Stomach smooth muscle (tissue), 2 donors: ENCODE measurements around the gene BCL2.
A peak's percentile ranks its signal among the peaks of the same experiment; 100 is the strongest.

Experiments
- H3K27ac ChIP-seq: one replicate; pipeline ENCODE4 v1.7.0; 2013; ENCODE audit warnings: mild to moderate bottlenecking, low read length, inconsistent platforms
- H3K27me3 ChIP-seq, 2 donors: one replicate each; pipeline ENCODE4 v1.7.0; 2013; ENCODE audit warnings: low read length in 2 of 2; ENCODE audit not compliant: insufficient read depth in 2 of 2, control insufficient read depth in 1 of 2
- H3K36me3 ChIP-seq, 2 donors: one replicate each; pipeline ENCODE4 v1.7.0; 2013; ENCODE audit warnings: low read length in 2 of 2; ENCODE audit not compliant: control insufficient read depth in 2 of 2, insufficient read depth in 2 of 2
- H3K4me1 ChIP-seq: one replicate; pipeline ENCODE4 v1.7.0; 2013; ENCODE audit warnings: low read length; ENCODE audit not compliant: control insufficient read depth, insufficient read depth
- H3K4me3 ChIP-seq, 2 donors: one replicate each; pipeline ENCODE4 v1.7.0; 2013; ENCODE audit warnings: low read length in 2 of 2
- H3K9ac ChIP-seq, 2 donors: one replicate each; pipeline ENCODE4 v1.7.0; 2013; ENCODE audit warnings: low read length in 2 of 2, mild to moderate bottlenecking in 1 of 2
- H3K9me3 ChIP-seq, 2 donors: one replicate each; pipeline ENCODE4 v1.7.0; 2013; ENCODE audit warnings: low read length in 2 of 2; ENCODE audit not compliant: control insufficient read depth in 2 of 2
- donor health status: healthy.
- donor health status: Pancreatic carcinoma.

BCL2 gene

GRCh38 chr18:63307551-63308200 is 11.9 kb downstream of the BCL2 start:
- Histone ChIP-seq H3K4me1 (peaks cover 3% of the 10 kb centered on the region), H3K9ac (no peak overlapping the region), H3K4me3 (no peak overlapping the region), H3K9me3 (no peaks in the 10 kb centered on the region), H3K36me3 (no peaks in the 10 kb centered on the region), H3K27ac (no peak overlapping the region), H3K27me3 (no peaks in the 10 kb centered on the region)

- Histone ChIP-seq H3K4me3 (no peak overlapping the region), H3K9ac (no peak overlapping the region), H3K9me3 (no peaks in the 10 kb centered on the region), H3K4me1 (peaks cover 3% of the 10 kb centered on the region), H3K36me3 (no peaks in the 10 kb centered on the region), H3K27ac (no peak overlapping the region), H3K27me3 (no peaks in the 10 kb centered on the region)
Observed at GRCh38 chr18:63306819-63307550, 12.6 kb downstream of the BCL2 start.

GRCh38 chr18:63306249-63306648 is 13.3 kb downstream of the BCL2 start:
- Histone ChIP-seq H3K27ac (no peak overlapping the region), H3K36me3 (no peaks in the 10 kb centered on the region), H3K4me3 (no peak overlapping the region)

GRCh38 chr18:63303547-63303946 is 16.0 kb downstream of the BCL2 start:
- no peaks in the 10 kb centered on the region for H3K9me3 ChIP-seq
- no peak overlapping the region for H3K9ac ChIP-seq
- H3K27me3 ChIP-seq = no peaks in the 10 kb centered on the region
- no peak overlapping the region for H3K4me3 ChIP-seq
- peaks cover 19% of the 10 kb centered on the region for H3K4me1 ChIP-seq
- no peaks in the 10 kb centered on the region for H3K36me3 ChIP-seq
- no peak overlapping the region for H3K27ac ChIP-seq

More at GRCh38 chr18:63306249-63306648, 13.3 kb downstream of the BCL2 start:
- Histone ChIP-seq H3K27me3 (no peaks in the 10 kb centered on the region), H3K9me3 (no peaks in the 10 kb centered on the region), H3K4me1 (peaks cover 3% of the 10 kb centered on the region), H3K9ac (no peak overlapping the region)

- H3K9me3 ChIP-seq = no peaks in the 10 kb centered on the region
- H3K27ac ChIP-seq = no peak overlapping the region
- peaks cover 24% of the 10 kb centered on the region for H3K4me1 ChIP-seq
Observed at GRCh38 chr18:63302636-63303405, 16.7 kb downstream of the BCL2 start.

GRCh38 chr18:63302220-63302619 is 17.3 kb downstream of the BCL2 start:
- no peaks in the 10 kb centered on the region for H3K27me3 ChIP-seq
- peaks cover 28% of the 10 kb centered on the region for H3K4me1 ChIP-seq
- H3K27ac ChIP-seq = no peak overlapping the region

More at GRCh38 chr18:63302636-63303405, 16.7 kb downstream of the BCL2 start:
- Histone ChIP-seq H3K4me3 (no peak overlapping the region), H3K9ac (no peak overlapping the region), H3K27me3 (no peaks in the 10 kb centered on the region), H3K36me3 (no peaks in the 10 kb centered on the region)

GRCh38 chr18:63301434-63301833 is 18.1 kb downstream of the BCL2 start:
- no peaks in the 10 kb centered on the region for H3K27me3 ChIP-seq
- no peak overlapping the region for H3K27ac ChIP-seq
- no peaks in the 10 kb centered on the region for H3K36me3 ChIP-seq
- peaks cover 29% of the 10 kb centered on the region for H3K4me1 ChIP-seq
- H3K9me3 ChIP-seq = no peaks in the 10 kb centered on the region
- no peak overlapping the region for H3K4me3 ChIP-seq
- no peak overlapping the region for H3K9ac ChIP-seq

More at GRCh38 chr18:63302220-63302619, 17.3 kb downstream of the BCL2 start:
- no peak overlapping the region for H3K4me3 ChIP-seq
- no peaks in the 10 kb centered on the region for H3K36me3 ChIP-seq
- no peaks in the 10 kb centered on the region for H3K9me3 ChIP-seq
- H3K9ac ChIP-seq = no peak overlapping the region

- H3K36me3 ChIP-seq = no peaks in the 10 kb centered on the region
- H3K9ac ChIP-seq = no peak overlapping the region
- H3K27ac ChIP-seq = no peak overlapping the region
- no peaks in the 10 kb centered on the region for H3K9me3 ChIP-seq
- no peak overlapping the region for H3K4me3 ChIP-seq
- peaks cover 35% of the 10 kb centered on the region for H3K4me1 ChIP-seq
- no peaks in the 10 kb centered on the region for H3K27me3 ChIP-seq
Observed at GRCh38 chr18:63299837-63300745, 19.5 kb downstream of the BCL2 start.

- Histone ChIP-seq H3K4me1 (peaks cover 35% of the 10 kb centered on the region), H3K9me3 (no peaks in the 10 kb centered on the region), H3K9ac (no peak overlapping the region), H3K4me3 (peak overlapping the region; percentile 12 to 36), H3K36me3 (no peaks in the 10 kb centered on the region), H3K27ac (peak overlapping the region; percentile 47), H3K27me3 (no peaks in the 10 kb centered on the region)
Observed at GRCh38 chr18:63298400-63299365, 20.9 kb downstream of the BCL2 start.
